Measurements from ENCODE around the gene COMT.

GRCh38 chr22:19904935-19905334 is 36.6 kb upstream of the COMT start:
- TF ChIP-seq CTCF (IDR thresholded peaks at IDR 0.05) (no peak), EZH2 (IDR thresholded peaks at IDR 0.05) (no peak), EZH2phosphoT487 (IDR thresholded peaks at IDR 0.05) (no peak)
